NCI-H2029 (cell line): ENCODE results near the gene ACAP3.
A peak's percentile ranks its signal among the peaks of the same experiment; 100 is the strongest.
"Not testable (repeated sequence)": the region's sequence is repeated elsewhere in the genome, so short reads cannot be mapped to it uniquely, and the experiment has no call there.

Source experiments
- DNase-seq: peaks from one replicate; lab custom pipeline; 2025; lab: John Stamatoyannopoulos, UW

ACAP3 gene

DNA sequence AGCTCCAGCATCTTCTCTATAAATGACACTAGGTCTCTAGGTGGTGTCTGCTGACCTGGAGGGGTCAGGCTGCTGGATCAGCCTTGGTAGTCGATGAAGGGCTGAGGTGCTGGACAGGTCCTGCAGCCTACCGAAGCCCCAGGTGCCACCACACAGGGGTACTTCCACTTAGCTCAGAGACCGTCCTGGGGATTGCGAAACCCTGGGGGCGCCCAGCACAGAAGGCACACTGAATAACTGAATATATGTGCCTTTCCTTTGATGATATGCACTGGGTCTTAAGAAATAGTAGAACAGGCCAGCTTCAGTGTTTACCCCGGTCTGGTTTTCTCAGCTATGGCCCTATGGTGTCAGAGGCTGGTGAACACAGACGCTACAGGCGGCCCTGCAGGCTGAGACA, 45.0 kb downstream of the ACAP3 start:
- DNase-seq = no peak

DNA sequence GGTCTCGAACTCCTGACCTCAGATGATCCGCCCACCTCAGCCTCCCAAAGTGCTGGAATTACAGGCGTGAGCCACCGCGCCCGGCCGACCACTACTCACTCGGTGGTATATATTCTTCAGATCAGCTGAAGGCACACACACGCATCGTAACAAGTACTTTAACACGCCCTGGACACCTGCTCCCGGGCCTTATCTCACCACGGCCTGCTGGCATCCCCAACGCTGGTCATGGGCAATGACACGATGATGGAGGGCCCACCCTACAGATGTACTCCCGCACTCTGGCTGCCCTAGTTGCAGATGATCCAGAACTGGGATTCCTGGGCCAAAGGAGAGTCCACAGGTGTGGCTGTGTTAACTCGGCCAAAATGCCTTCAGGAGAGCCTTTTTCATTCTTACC, 45.7 kb downstream of the ACAP3 start:
- no peak for DNase-seq

DNA sequence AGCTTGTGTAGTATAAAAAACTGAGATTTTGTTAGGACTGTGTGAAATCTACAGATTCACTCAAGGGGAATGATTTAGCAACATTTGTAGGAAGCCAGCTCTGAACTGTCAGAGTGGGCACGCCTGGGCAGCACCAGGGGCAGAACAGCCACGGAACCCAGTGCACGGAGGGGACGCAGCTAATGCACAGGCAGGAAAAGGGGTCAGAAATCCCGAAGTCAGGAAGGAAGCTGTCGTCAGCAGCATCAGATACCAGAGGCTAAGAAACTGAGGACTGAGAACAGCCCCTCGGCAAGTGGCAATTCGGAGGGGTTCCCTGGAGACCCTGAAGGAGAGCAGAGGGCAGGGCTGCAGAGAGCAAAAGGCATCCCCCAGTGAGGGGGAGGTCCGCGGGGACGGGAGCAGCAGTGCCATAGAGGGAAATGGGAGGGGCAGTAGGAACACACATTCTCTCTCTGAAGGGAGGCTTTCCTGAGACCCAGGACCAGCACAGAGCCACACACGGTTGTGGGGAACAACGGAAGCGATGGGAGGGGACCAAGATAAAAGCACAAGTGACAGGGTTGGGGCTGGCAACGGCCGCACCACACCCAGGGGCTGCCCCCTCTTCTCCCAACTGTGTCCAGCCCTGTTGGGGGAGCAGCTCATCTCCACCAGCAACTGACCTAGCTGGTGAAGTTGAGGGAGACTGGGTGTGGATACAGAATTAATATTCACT, 46.7 kb downstream of the ACAP3 start:
- DNase-seq = no peak

DNA sequence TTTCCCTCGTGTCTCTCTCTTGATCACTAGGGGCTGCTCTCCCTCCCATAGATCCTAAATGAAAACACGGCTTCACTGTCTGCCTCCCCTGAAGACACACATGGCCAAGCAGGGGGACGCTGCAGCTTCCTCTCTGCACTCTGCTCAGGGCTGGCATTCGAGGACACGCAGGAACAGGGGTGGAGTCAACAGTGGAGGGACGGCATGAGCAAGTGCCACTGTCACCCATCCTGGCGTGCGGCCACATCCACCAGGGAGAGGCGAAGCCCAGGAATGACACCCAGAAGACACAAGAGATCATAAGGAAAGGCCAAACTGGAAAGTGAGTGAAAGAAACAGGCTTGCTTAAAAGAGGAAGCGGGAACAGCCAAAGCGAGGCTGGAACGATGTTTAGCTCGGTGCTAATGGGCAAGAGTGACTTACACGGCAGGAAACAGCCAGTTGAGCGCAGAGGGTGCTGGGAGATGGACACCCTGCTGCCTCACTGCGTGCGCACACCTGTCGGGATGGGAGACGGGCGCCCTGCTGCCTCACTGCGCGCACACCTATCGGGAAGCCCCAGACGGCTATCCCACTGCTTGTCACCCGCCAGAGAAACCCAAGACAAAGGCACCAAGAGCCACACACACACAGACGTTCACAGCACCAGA, 47.7 kb downstream of the ACAP3 start:
- DNase-seq = peak; percentile 72

DNA sequence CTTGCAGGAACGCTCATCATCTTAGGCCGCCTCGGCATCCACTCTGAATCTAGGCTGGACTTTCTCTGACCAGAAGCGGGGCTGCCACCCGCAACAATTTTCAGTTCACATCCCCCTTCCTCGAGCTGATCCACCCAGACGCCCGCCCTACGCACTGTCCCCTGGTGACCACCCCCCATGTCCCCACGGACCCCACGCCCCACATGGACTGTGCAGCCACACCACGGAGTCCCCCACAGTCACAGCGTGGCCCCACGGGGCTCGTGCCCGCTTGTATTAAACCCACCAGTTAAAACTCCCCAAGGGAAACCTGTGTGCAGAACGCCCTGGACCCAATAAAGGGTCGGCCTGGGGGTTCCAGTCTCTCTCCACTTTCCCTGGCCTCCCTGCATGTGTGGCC, 48.2 kb downstream of the ACAP3 start:
- DNase-seq = no peak

DNA sequence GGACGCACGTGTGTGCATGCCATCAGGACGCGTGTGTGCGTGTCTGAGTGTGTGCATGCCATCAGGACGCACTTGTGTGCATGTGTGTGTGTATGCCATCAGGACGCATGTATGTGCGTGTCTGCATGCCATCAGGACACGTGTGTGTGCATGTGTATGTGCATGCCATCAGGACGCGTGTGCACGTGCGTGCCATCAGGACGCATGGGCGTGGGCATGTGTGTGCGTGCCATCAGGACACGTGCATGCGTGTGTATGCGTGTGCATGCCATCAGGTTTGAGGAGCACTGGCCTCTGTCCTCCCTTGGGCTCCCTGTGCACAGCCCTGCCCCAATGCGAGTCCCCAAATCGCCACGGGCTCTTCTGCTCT, 48.6 kb downstream of the ACAP3 start:
- DNase-seq = no peak

DNA sequence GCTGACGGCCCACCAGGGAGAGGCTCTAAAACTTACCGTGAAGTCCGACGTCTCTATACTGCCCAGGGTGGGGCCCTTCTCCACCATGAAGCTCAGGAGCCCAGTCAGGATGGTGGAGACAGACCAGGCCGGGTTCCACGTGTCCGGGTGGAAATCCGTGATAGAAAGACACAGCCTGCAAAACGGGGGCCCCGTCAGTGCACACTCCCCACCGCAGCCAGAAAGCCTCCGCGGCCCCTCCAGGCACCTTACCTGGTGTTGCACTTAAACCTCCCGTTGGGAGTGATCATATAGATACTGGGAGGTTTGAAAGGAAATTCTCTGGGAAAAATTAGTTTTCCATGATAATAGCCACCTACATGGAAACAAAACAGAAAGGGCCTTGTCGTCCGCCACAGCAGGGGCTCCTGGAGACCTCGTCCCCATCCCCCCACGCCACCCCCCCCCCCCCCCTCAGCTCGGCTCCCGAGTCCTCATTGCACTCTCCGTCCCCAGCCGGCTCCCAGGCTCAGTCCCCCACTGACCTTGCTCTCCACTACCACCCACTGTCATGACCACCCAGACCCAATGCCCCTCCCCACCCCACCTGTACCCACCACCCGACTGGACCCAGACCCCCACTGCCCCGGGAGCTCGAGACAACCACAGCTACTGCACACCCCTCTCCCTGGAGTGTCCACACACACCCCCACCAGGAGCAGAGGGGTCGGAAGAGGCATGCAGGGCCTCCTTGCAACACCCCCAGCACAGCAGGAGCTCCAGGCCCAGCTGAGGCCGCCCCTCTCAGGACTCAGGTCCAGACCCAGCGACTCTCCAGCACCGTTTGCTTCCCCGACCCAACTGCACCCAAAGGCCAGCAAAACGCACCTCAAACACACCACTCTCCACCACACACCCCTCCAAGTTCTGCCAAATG, 50.5 kb downstream of the ACAP3 start:
- DNase-seq = no peak

DNA sequence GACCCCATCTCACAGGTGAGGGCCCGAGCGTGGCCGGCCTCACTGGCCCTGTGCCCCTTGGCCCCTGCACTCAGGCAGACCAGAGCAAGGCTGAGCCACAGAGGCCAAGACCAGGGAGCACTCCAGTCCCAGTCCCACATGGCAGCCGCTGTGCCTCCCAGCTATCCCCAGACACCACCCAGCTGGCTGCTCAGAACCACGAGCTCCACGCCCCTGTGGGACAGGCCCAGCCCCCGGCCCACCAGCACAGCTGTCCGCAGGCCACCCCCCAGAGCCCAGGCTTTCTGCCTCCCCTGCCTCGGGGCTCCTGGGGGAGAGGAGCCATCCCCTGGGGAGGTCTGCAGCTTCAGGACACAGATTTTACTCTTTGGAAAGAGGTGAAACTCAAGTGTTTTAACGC, 52.1 kb downstream of the ACAP3 start:
- no peak for DNase-seq

DNA sequence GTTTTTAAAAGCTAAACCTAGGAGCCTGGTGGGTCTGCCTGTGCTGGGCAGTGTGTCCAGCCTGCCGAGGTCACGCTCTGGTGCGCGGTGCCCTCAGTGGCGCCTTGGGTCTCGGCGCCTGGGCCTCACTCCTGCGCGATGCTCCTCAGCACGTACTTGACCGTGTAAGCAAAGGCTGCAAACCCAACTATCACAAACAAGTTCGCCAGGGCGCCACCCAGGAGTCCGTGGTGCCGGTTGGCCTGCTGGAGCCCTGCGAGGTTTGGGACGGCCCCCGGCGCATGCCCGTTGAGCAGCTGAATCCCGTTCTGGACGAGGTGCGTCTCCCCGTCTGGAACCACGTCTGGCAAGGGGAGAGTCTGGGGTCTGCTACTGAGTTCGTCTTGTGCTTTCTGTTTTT, 52.7 kb downstream of the ACAP3 start:
- DNase-seq = no peak

DNA sequence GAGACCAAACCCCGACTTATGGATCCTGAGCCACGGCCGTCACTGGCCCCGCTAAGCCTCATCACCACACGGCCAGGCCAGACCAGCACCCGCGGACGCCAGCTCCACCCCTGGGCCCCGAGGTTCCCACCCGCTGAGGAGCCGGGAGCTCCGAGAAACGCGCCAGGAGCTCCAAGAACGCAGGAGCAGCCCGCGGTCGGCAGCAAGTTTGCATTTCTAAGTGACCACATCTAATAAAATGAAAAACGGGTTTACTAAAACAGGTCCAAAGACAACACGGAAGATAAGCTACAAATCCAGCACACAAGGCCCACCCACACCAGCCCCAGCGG, 53.1 kb downstream of the ACAP3 start:
- DNase-seq = no peak

DNA sequence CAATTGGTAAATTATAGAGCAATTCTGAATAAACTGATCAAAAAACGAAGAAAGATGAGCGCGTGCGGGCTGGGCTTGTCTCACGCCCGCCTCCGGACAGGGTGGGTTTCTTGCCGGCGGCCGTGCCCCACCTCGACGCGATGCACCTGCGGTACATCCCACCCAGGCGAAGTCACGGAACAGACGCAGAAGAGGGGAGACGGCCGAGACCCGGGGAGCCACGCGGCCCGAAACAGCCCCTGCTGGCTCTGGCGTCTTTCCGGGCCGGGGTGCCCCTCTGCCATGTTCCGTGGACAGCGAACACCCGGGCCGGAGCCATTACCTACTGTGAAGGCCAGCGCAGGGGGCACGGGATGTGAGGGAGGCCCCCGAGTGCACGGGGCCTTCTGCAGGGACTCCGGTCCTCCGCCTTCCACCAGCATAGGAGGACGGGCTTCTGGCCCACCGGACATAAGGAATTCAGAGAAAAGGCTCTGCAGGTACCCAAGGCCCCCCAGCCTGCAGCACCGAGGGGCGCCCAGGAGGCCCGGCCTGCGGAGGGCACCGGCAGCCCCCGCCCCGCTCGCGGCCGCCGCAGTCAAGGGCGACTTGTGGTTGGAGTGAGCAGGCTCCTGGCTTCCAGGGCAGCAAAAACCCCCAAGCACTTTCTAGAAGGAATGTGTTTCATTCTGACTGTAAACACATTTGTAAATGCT, 53.6 kb downstream of the ACAP3 start:
- no peak for DNase-seq

DNA sequence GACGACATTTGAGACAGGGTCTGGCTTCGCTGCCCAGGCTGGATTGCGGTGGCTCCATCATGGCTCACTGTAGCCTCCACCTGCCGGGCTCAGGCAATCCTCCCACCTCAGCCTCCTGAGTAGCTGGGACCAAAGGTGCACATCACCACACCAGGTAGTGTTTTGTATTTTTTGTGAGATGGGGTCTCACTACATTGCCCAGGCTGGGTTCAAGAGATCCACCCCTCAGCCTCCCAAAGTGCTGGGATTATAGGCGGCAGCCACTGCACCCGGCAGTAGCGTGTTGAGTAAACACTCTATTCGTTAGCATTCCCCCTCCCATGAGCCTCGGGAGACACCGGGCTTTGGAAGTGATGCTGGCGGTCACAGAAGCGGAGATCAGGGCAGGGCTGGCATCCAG, 54.4 kb downstream of the ACAP3 start:
- DNase-seq = no peak

DNA sequence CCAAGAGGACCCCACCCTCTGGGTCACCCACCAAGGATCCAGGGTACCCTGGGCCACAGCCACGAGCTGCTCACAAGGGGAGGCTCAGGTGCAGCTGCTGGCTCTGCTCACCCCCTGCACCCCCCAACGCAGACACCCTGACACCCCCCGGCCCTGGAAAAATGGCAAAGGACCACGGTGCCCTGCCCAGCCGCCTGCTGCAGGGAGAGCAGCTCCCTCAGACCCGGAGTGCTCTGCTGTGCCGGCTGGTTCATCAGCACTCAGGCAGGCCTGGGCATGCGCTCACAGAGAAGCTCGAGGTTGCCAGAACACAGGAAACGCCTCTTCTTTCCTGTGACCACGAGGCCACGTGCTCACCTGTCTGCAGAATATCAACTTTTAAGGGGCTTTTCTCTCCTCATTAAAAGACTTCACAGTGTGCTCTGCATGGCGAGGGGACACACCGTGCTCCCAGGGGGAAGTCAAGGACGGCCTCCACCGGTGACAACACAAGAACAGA, 56.9 kb downstream of the ACAP3 start:
- no peak for DNase-seq

DNA sequence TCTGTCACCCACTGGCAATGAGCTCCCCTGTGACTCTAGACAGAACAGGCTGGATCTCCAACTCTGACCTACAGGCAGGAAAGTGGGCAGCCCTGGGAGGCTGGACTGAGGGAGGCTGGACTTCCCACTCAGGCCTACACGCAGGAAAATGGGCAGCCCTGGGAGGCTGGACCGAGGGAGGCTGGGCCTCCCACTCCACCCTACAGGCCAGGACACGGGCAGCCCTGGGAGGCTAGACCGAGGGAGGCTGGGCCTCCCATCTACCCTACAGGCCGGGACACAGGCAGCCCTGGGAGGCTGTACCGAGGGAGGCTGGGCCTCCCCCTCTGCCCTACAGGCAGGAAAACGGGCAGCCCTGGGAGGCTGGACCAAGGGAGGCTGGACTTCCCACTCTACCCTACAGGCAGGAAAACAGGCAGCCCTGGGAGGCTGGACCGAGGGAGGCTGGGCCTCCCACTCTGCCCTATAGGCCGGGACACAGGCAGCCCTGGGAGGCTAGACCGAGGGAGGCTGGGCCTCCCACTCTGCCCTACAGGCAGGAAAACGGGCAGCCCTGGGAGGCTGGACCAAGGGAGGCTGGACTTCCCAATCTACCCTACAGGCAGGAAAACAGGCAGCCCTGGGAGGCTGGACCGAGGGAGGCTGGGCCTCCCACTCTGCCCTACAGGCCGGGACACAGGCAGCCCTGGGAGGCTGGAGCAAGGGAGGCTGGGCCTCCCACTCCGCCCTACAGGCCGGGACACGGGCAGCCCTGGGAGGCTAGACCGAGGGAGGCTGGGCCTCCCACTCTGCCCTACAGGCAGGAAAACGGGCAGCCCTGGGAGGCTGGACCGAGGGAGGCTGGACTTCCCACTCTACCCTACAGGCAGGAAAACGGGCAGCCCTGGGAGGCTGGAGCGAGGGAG, 59.5 kb downstream of the ACAP3 start:
- DNase-seq = not testable (repeated sequence)

DNA sequence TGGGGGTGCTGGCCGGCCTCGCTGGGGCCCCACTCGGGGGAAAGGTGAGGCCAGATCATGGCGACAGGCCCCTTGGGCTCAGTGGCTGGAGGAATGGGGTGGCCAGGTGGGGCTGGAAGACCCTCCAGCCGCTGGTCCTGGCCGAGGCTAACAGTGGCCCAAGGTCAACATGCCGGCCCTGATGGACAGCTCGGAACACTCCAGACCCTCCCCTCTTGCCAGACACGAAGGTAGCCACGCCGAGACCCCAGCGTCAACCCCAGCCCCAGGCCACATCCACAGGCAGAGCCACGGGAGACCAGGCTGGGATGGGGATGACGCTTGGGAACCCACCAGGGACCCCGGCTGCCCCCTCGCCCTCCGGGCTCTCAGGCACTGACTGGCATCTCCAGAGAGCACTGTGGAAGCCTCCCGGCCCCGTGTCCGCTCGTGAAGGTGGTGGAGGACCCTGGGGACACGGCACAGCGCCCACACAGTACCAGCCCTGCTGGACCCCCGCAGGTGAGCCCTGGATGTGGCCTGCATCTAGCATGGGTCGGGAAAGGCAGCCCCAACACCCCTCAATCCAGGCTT, 60.3 kb downstream of the ACAP3 start:
- no peak for DNase-seq

DNA sequence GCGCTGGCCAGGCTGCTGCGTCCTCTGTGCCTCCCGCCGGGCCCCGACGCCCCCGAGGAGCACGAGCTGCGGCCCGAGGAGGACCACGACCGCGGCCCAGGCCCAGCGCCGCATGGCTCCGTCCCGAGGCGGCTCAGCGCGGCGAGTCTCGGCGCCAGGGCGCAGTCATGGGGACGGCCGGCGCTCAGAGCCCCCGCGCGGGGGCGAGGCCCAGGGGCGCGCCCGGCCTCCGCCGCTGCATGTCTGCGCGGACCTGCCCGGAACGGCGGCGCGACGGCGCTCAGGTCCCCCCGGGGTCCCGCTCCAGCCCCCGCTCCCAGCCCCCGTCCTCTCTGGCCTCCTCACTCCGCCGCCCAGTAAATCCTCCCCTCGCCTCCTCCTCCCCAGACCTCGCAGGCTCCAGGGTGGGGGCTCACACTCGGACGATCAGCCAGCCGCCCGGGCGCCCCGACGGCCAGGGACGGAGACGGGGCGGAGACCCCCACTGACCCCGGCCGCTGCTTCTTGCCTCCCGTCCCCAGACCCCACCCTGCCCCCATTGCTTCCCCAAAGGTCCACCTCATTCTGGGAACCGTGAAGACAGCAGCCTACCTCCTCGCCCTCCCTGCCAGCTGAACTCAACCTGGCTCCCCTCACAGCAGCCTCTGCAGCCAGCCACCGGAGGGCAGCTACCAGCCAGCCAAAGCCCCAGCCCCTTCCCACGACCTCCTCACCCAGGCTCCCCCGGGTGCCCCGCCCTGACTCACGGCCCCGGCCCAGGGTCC, 61.0 kb downstream of the ACAP3 start, which contains the start of gene C1QTNF12:
Gene C1QTNF12, minus strand, starts transcription at position 146 of the 764 bp plus-strand sequence. Its CDS starts 32 bp downstream, at position 114.
- DNase-seq = no peak

DNA sequence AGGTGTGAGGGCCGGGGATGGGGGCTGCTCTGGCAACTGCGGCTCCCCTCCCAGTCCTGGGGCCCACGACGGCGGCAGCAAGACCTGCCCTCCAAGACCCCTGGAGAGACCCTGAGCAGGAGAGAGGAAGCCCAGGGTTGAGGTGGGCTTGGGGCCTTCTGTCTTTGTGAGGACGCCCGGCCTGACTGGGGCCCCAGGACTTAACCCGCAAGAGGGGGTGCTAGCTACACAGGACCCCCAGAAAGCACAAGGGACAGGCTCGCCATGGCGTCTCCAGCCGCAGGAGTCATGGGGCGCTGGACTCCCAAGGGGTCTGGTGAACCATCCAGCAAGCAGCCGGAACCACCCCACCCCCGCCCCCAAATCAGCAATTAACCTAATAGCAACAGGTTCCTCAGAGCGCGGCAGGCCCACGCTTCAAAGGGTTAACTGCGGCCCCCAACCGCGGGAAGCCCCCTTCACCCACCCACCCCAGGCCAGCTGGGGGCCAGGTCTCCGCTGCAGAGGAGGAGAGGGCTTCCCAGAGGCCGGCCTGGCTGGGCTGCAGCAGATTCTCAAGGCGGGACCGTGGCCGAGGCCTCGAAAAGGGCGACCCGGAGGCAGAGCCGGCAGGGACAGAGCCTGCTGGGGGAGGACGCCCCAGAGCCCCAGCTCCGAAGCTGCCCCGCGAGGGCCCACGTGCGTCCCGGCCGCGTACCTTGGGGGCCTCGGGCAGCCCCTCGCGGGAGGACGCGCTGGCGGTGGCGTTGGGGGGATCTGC, 61.7 kb downstream of the ACAP3 start:
- DNase-seq = no peak

DNA sequence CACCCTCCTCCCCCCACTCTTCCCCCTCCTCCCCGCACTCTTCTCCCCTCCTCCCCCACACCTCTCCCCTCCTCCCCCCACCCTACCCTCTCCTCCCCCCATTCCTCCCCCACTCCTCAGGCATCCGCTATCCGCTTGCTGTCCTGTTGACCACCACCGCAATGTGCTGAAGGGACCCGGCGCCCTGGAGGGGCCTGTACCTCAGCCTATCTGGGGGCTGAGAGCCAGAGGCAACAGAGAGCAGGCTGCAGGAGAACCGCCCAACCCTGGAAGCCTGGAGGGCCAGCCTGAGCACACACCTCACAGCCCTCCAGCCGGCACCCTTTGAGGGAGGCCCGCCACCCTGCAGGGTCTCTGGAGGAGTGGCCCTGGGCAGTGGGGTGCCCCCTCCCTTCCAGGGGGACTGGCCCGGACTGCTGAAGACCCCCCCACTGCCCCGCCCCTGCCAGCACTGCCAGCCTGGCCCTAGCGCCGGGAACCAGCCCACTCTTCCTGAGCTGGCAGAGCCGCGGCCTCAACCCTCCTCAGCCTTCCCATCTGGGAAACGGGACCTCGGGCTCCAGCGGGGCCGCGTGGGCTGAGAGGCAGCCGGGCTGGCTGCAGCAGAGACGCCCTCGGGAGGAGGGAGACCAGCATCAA, 62.4 kb downstream of the ACAP3 start:
- DNase-seq = no peak
